IMR-90 (cell line): Measurements from ENCODE around the gene ADAMTS16. TPM values are rescaled to one million over a fixed set of nuclear protein-coding genes. Genes with fewer than 3 reads are reported as not detected.

ENCODE experiments used
- ATAC-seq: fragments of 200-7000 bp; cut with Tn5 transposase; 2 replicates; pipeline ENCODE4 v1.9.1; 2020; ENCODE audit warnings: low read depth, mild to moderate bottlenecking, moderate library complexity
- BruUV-seq: library from RNA; stranded (reverse); fragments of 400-500 nt; replicated peaks from 2 replicates; lab custom pipeline; 2021; lab: Mats Ljungman, UMichigan
- CTCF ChIA-PET: fragments of 300-600 bp; formaldehyde crosslinking; extraction: SDS; loops from one replicate; lab custom pipeline; 2021; ENCODE audit warnings: antibody characterized with exemption; lab: Yijun Ruan, JAX
- POLR2A ChIA-PET: fragments of 300-600 bp; sonication (Branson Sonifier 250); formaldehyde crosslinking; loops from one replicate; lab custom pipeline; 2022; ENCODE audit warnings: antibody characterized with exemption; ENCODE audit not compliant: unreplicated experiment; lab: Charles Lee
- DNase-seq: peaks from one replicate; pipeline ENCODE4 v3.0.0; 2013
- H2AFZ ChIP-seq: replicated peaks from 2 replicates; pipeline ENCODE3; 2013; ENCODE audit warnings: low read length, mild to moderate bottlenecking; ENCODE audit not compliant: poor library complexity
- H2AK5ac ChIP-seq: 2 replicates; pipeline ENCODE4 v1.6.1; 2013; ENCODE audit warnings: low read depth, low read length, inconsistent platforms
- H2AK9ac ChIP-seq: replicated peaks from 2 replicates; pipeline ENCODE3; 2013; ENCODE audit warnings: mild to moderate bottlenecking, low read depth, low read length, moderate library complexity; ENCODE audit not compliant: poor library complexity
- H2BK120ac ChIP-seq: 2 replicates; pipeline ENCODE4 v1.6.1; 2013; ENCODE audit warnings: low read depth, low read length, inconsistent platforms
- H2BK15ac ChIP-seq: 3 replicates; pipeline ENCODE4 v1.6.1; 2013; ENCODE audit warnings: low read depth, low read length, inconsistent platforms
- H2BK20ac ChIP-seq: 2 replicates; pipeline ENCODE4 v1.6.1; 2013; ENCODE audit warnings: low read depth, mild to moderate bottlenecking, inconsistent platforms, low read length, moderate library complexity
- H2BK5ac ChIP-seq: 2 replicates; pipeline ENCODE4 v1.6.1; 2013; ENCODE audit warnings: mild to moderate bottlenecking, low read depth, low read length, inconsistent platforms; ENCODE audit not compliant: poor library complexity, severe bottlenecking
- H3K14ac ChIP-seq: replicated peaks from 2 replicates; pipeline ENCODE4 v1.6.1; 2013; ENCODE audit warnings: low read depth, low read length, inconsistent platforms
- H3K18ac ChIP-seq: 2 replicates; pipeline ENCODE4 v1.6.1; 2013; ENCODE audit warnings: low read depth, low read length, control low read depth
- H3K23ac ChIP-seq: 2 replicates; pipeline ENCODE4 v1.6.1; 2013; ENCODE audit warnings: low read depth, low read length, inconsistent platforms
- H3K27ac ChIP-seq: 2 replicates; pipeline ENCODE4 v1.5.1; 2013; ENCODE audit warnings: mild to moderate bottlenecking, control low read depth, low read length; ENCODE audit not compliant: insufficient read depth
- H3K27me3 ChIP-seq: 2 replicates; pipeline ENCODE4 v1.6.1; 2013; ENCODE audit warnings: low read length; ENCODE audit not compliant: control insufficient read depth, insufficient read depth
- H3K36me3 ChIP-seq: 2 replicates; pipeline ENCODE4 v1.6.1; 2013; ENCODE audit warnings: low read length, mixed read lengths; ENCODE audit not compliant: control insufficient read depth, insufficient read depth
- H3K4ac ChIP-seq: 2 replicates; pipeline ENCODE4 v1.6.1; 2013; ENCODE audit warnings: low read depth, low read length, inconsistent platforms
- H3K4me1 ChIP-seq: 2 replicates; pipeline ENCODE4 v1.6.1; 2013; ENCODE audit warnings: low read length, mixed read lengths; ENCODE audit not compliant: control insufficient read depth, insufficient read depth
- H3K4me2 ChIP-seq: 2 replicates; pipeline ENCODE4 v1.6.1; 2013; ENCODE audit warnings: low read depth, mild to moderate bottlenecking, control low read depth, low read length, moderate library complexity
- H3K4me3 ChIP-seq: 2 replicates; pipeline ENCODE4 v1.5.1; 2013; ENCODE audit warnings: low read depth, mild to moderate bottlenecking, control low read depth, low read length, moderate library complexity; ENCODE audit not compliant: insufficient read depth
- H3K56ac ChIP-seq: 2 replicates; pipeline ENCODE4 v1.6.1; 2013; ENCODE audit warnings: low read length, inconsistent platforms; ENCODE audit not compliant: insufficient read depth; ENCODE audit errors: extremely low read depth
- H3K79me1 ChIP-seq, 2 experiments: 2 replicates each; pipeline ENCODE4 v1.6.1; 2013; ENCODE audit warnings: low read length in 2 of 2, inconsistent platforms in 1 of 2, low read depth in 1 of 2
- H3K9ac ChIP-seq: 2 replicates; pipeline ENCODE4 v1.6.1; 2013; ENCODE audit warnings: low read depth, low read length, control low read depth
- H3K9me1 ChIP-seq: 2 replicates; pipeline ENCODE4 v1.6.1; 2013; ENCODE audit warnings: low read length, inconsistent platforms; ENCODE audit not compliant: insufficient read depth
- H3K9me3 ChIP-seq: 2 replicates; pipeline ENCODE4 v1.6.1; 2013; ENCODE audit warnings: low read length; ENCODE audit not compliant: control insufficient read depth, insufficient read depth
- H4K20me1 ChIP-seq: 2 replicates; pipeline ENCODE4 v1.6.1; 2013; ENCODE audit warnings: low read length, inconsistent platforms; ENCODE audit not compliant: insufficient read depth
- H4K5ac ChIP-seq: 2 replicates; pipeline ENCODE4 v1.6.1; 2013; ENCODE audit warnings: mild to moderate bottlenecking, low read depth, low read length, control low read depth
- H4K8ac ChIP-seq, 2 experiments: 2 replicates each; pipeline ENCODE4 v1.6.1; 2013; ENCODE audit warnings: low read depth in 2 of 2, low read length in 2 of 2, control low read depth in 1 of 2, inconsistent platforms in 1 of 2
- H4K91ac ChIP-seq: 2 replicates; pipeline ENCODE4 v1.6.1; 2013; ENCODE audit warnings: low read depth, low read length, inconsistent platforms; ENCODE audit not compliant: insufficient read depth
- BHLHE40 ChIP-seq: fragments of 150-350 bp; IDR thresholded peaks from 2 replicates; pipeline ENCODE4 v1.6.1; 2016; ENCODE audit warnings: mild to moderate bottlenecking, low read depth, low read length
- CEBPB ChIP-seq: IDR thresholded peaks from 2 replicates; pipeline ENCODE4 v1.6.1; 2012; ENCODE audit warnings: low read depth, low read length, improper control_type of control experiment
- CHD1 ChIP-seq: IDR thresholded peaks from 2 replicates; pipeline ENCODE4 v1.6.1; 2012; ENCODE audit warnings: low read depth, low read length, improper control_type of control experiment
- CTCF ChIP-seq: conservative IDR thresholded peaks from 2 replicates; pipeline ENCODE4 v1.5.1; 2012; ENCODE audit warnings: mild to moderate bottlenecking, low read depth, low read length, improper control_type of control experiment
- ELK1 ChIP-seq: fragments of 150-350 bp; IDR thresholded peaks from 2 replicates; pipeline ENCODE4 v1.6.1; 2016; ENCODE audit warnings: low read depth, mild to moderate bottlenecking, low read length, moderate library complexity, borderline replicate concordance
- FOS ChIP-seq: fragments of 150-350 bp; IDR thresholded peaks from 2 replicates; pipeline ENCODE4 v1.6.1; 2016; ENCODE audit warnings: low read depth, low read length
- MAFK ChIP-seq: IDR thresholded peaks from 2 replicates; pipeline ENCODE4 v1.6.1; 2012; ENCODE audit warnings: low read depth, low read length, improper control_type of control experiment
- MAZ ChIP-seq: IDR thresholded peaks from 2 replicates; pipeline ENCODE4 v1.6.1; 2012; ENCODE audit warnings: low read depth, mild to moderate bottlenecking, low read length, improper control_type of control experiment, moderate library complexity, borderline replicate concordance
- MXI1 ChIP-seq: IDR thresholded peaks from 2 replicates; pipeline ENCODE4 v1.6.1; 2012; ENCODE audit warnings: low read depth, mild to moderate bottlenecking, low read length, moderate library complexity, borderline replicate concordance
- NFE2L2 ChIP-seq: fragments of 150-350 bp; IDR thresholded peaks from 2 replicates; pipeline ENCODE4 v1.6.1; 2016; ENCODE audit warnings: low read depth, mild to moderate bottlenecking, low read length
- POLR2A ChIP-seq: IDR thresholded peaks from 2 replicates; pipeline ENCODE4 v1.6.1; 2012; ENCODE audit warnings: mild to moderate bottlenecking, low read depth, low read length
- RAD21 ChIP-seq: IDR thresholded peaks from 2 replicates; pipeline ENCODE4 v1.6.1; 2012; ENCODE audit warnings: low read length, improper control_type of control experiment
- RCOR1 ChIP-seq: IDR thresholded peaks from 2 replicates; pipeline ENCODE4 v1.6.1; 2012; ENCODE audit warnings: mild to moderate bottlenecking, low read length, improper control_type of control experiment; ENCODE audit not compliant: insufficient replicate concordance
- RFX5 ChIP-seq: IDR thresholded peaks from 2 replicates; pipeline ENCODE4 v1.8.0; 2012; ENCODE audit warnings: low read depth, mild to moderate bottlenecking, low read length, moderate library complexity
- SMC3 ChIP-seq: fragments of 150-350 bp; IDR thresholded peaks from 2 replicates; pipeline ENCODE4 v1.6.1; 2016; ENCODE audit warnings: low read depth, mild to moderate bottlenecking, antibody characterized with exemption, low read length, moderate library complexity
- USF2 ChIP-seq: fragments of 150-350 bp; IDR thresholded peaks from 2 replicates; pipeline ENCODE4 v1.6.1; 2017; ENCODE audit warnings: mild to moderate bottlenecking, antibody characterized with exemption, low read length, low read depth
- WGBS, 2 experiments: methylation state at CpG; one replicate each; pipeline versions ENCODE4 v1.1.5 to v1.1.7; 2013; ENCODE audit warnings: missing lambda C conversion rate in 2 of 2; ENCODE audit not compliant: insufficient read length in 1 of 2; ENCODE audit errors: extremely low coverage in 2 of 2; 5-methylcytosine and 5-hydroxymethylcytosine counted together
- dilution Hi-C: fragments of 300-500 bp; cut with HindIII; formaldehyde crosslinking; loops from one replicate; pipeline ENCODE4 v1.14.3; 2018; ENCODE audit warnings: low sequenced_read_pairs; ENCODE audit not compliant: unreplicated experiment
- in situ Hi-C: fragments of 300-500 bp; cut with MboI; formaldehyde crosslinking; loops from 3 replicates; pipeline ENCODE4 v1.14.3; 2019; ENCODE audit warnings: low sequenced_read_pairs, inconsistent platforms, mixed read lengths
- intact Hi-C: fragments of 100-400 bp; cut with micrococcal nuclease; formaldehyde crosslinking; loops from 2 replicates; pipeline ENCODE4 v1.10.0; 2022
- polyA plus RNA-seq, 3 experiments: library from polyadenylated mRNA; depleted of rRNA; stranded (reverse); fragments of >200 nt; gene quantifications; 2 replicates each; pipeline ENCODE4 v1.2.3, GENCODE V29; 2012; ENCODE audit warnings: low replicate concordance in 1 of 3
- total RNA-seq: library from RNA; depleted of rRNA; stranded (reverse); fragments of >200 nt; gene quantifications from 2 replicates; pipeline ENCODE4 v1.2.3, GENCODE V29; 2012

Gene ADAMTS16
- total and polyA plus RNA-seq, 2 of the 4 experiments (the other 2 are of a cell fraction) = 0.09 to 0.18 TPM

GRCh38 chr5:5344606-5345005 is 204.5 kb downstream of the ADAMTS16 start:
- no peak overlapping the region for H3K56ac ChIP-seq
- intact Hi-C loops = no loop called here
- no peaks in the 10 kb centered on the region for H3K9me1 ChIP-seq
- no peak overlapping the region for H3K9ac ChIP-seq
- no peaks in the 10 kb centered on the region for H3K27me3 ChIP-seq
- no peaks in the 10 kb centered on the region for H4K20me1 ChIP-seq
- BruUV-seq = no TSS peak
- H2BK120ac ChIP-seq = no peak overlapping the region
- in situ Hi-C loops = no loop called here
- no peak overlapping the region for H3K18ac ChIP-seq
- no peak overlapping the region for H2BK15ac ChIP-seq
- POLR2A ChIA-PET = no interaction called here
- H3K9me3 ChIP-seq = peaks cover 5% of the 10 kb centered on the region; the same call in 1 of the 2 replicates
- no peak overlapping the region for H3K27ac ChIP-seq
- H3K36me3 ChIP-seq = no peaks in the 10 kb centered on the region
- TF ChIP-seq USF2 = no peak
- TF ChIP-seq BHLHE40 = no peak
- no peak for TF ChIP-seq SMC3
- TF ChIP-seq CHD1 = no peak
- no peak for TF ChIP-seq NFE2L2
- TF ChIP-seq MAZ = no peak
- TF ChIP-seq CEBPB = no peak
- no peak for TF ChIP-seq ELK1
- TF ChIP-seq MXI1 = no peak
- no peak for TF ChIP-seq FOS
- no peak for TF ChIP-seq POLR2A
- TF ChIP-seq CTCF = no peak
- TF ChIP-seq RFX5 = no peak
- no peak for TF ChIP-seq MAFK
- no peak for TF ChIP-seq RAD21
- TF ChIP-seq RCOR1 = no peak
- H4K91ac ChIP-seq = no peak overlapping the region
- H4K5ac ChIP-seq = no peak overlapping the region
- no peak overlapping the region for H2AK9ac ChIP-seq
- no peak overlapping the region for H2BK5ac ChIP-seq
- H3K4me3 ChIP-seq = no peak overlapping the region
- dilution Hi-C loops = no loop called here
- H4K8ac ChIP-seq = no peak overlapping the region
- no peak overlapping the region for H3K14ac ChIP-seq
- H3K23ac ChIP-seq = no peak overlapping the region
- ATAC-seq = no peak
- no peak for DNase-seq
- H3K4me2 ChIP-seq = no peak overlapping the region
- H2BK20ac ChIP-seq = no peak overlapping the region
- H2AK5ac ChIP-seq = no peak overlapping the region
- CTCF ChIA-PET = no interaction called here
- H3K79me1 ChIP-seq = no peaks in the 10 kb centered on the region
- H2AFZ ChIP-seq = no peak overlapping the region
- no CpG with 5 or more reads among the region's 5 CpGs for WGBS, 2 experiments
- H3K4ac ChIP-seq = no peak overlapping the region
- no peaks in the 10 kb centered on the region for H3K4me1 ChIP-seq
